SK-N-DZ (cell line): Measurements from ENCODE around the gene NUTF2. TPM values are rescaled to one million over a fixed set of nuclear protein-coding genes. Genes with fewer than 3 reads are reported as not detected.

Experiments used
- DNase-seq: peaks from one replicate; pipeline ENCODE4 v3.0.0-alpha.2; 2015; ENCODE audit warnings: low spot score
- polyA plus RNA-seq, 2 experiments: library from polyadenylated mRNA; depleted of rRNA; stranded (reverse); fragments of >200 nt; gene quantifications; 2 replicates each; pipeline ENCODE4 v1.2.3, GENCODE V29; 2014

NUTF2 gene
- 143 and 159 TPM in 2 replicates for polyA plus RNA-seq (2014; cell fraction: cytosol; rRNA removed)
- 137 and 145 TPM in 2 replicates for polyA plus RNA-seq (2014; cell fraction: nucleus; rRNA removed)

GRCh38 chr16:67846320-67847063 lies at the start of gene NUTF2:
NUTF2 (plus strand) TSS chr16:67846933; CDS start chr16:67865131, 18,198 bp downstream.
- peak; percentile 99 for DNase-seq

GRCh38 chr16:67800338-67800926 lies 46.3 kb upstream of the NUTF2 start:
- DNase-seq, result no peak

GRCh38 chr16:67801241-67801640 lies 45.5 kb upstream of the NUTF2 start:
- no peak for DNase-seq

- no peak for DNase-seq
Observed at GRCh38 chr16:67801883-67802282, 44.9 kb upstream of the NUTF2 start.

GRCh38 chr16:67803894-67804293 lies 42.8 kb upstream of the NUTF2 start:
- DNase-seq, result no peak

- DNase-seq, result no peak
Observed at GRCh38 chr16:67804853-67805542, 41.7 kb upstream of the NUTF2 start.

- DNase-seq, result no peak
Observed at GRCh38 chr16:67805718-67806427, 40.9 kb upstream of the NUTF2 start.

- peak; percentile 100 for DNase-seq
Observed at GRCh38 chr16:67806428-67807147, 40.1 kb upstream of the NUTF2 start, which contains the start of the genes RANBP10 and TSNAXIP1. RANBP10 (minus strand) TSS chr16:67806560; CDS start chr16:67806536, 24 bp downstream. TSNAXIP1 (plus strand) TSS chr16:67806889; CDS start chr16:67807150, 261 bp downstream.

GRCh38 chr16:67807148-67807682 lies 39.5 kb upstream of the NUTF2 start:
- no peak for DNase-seq

GRCh38 chr16:67811899-67812298 lies 34.8 kb upstream of the NUTF2 start:
- DNase-seq, result no peak

- DNase-seq, result no peak
Observed at GRCh38 chr16:67814567-67814966, 32.2 kb upstream of the NUTF2 start.

GRCh38 chr16:67820608-67821259 lies 26.0 kb upstream of the NUTF2 start:
- no peak for DNase-seq

GRCh38 chr16:67822511-67822910 lies 24.2 kb upstream of the NUTF2 start:
- DNase-seq, result peak; percentile 37

GRCh38 chr16:67825119-67825518 lies 21.6 kb upstream of the NUTF2 start:
- DNase-seq, result no peak

- DNase-seq, result no peak
Observed at GRCh38 chr16:67825906-67826305, 20.8 kb upstream of the NUTF2 start.

GRCh38 chr16:67828651-67829050 lies 18.1 kb upstream of the NUTF2 start:
- DNase-seq, result no peak

GRCh38 chr16:67833030-67833414 lies 13.7 kb upstream of the NUTF2 start:
- no peak for DNase-seq

GRCh38 chr16:67833415-67834241 lies 13.1 kb upstream of the NUTF2 start:
- peak; percentile 92 for DNase-seq

GRCh38 chr16:67834242-67834614 lies 12.5 kb upstream of the NUTF2 start:
- DNase-seq, result no peak
